Kidney epithelial cell (primary cell): ENCODE data around the gene CNTN1. TPM values are rescaled to one million over a fixed set of nuclear protein-coding genes. Genes with fewer than 3 reads are reported as not detected.

Experiments
- DNase-seq: peaks from one replicate; pipeline ENCODE4 v3.0.0-alpha.2; 2010; ENCODE audit warnings: low read depth
- H3K27me3 ChIP-seq: 2 replicates; pipeline ENCODE4 v1.6.0; 2011; ENCODE audit warnings: low read length; ENCODE audit not compliant: control insufficient read depth, insufficient read depth
- H3K36me3 ChIP-seq: 2 replicates; pipeline ENCODE4 v1.5.1; 2011; ENCODE audit warnings: low read length; ENCODE audit not compliant: control insufficient read depth, insufficient read depth
- H3K4me3 ChIP-seq: 2 replicates; pipeline ENCODE4 v1.5.1; 2011; ENCODE audit warnings: low read depth, mild to moderate bottlenecking, control low read depth, low read length
- CTCF ChIP-seq: IDR thresholded peaks from 2 replicates; pipeline ENCODE4 v1.5.1; 2011; ENCODE audit warnings: mild to moderate bottlenecking, moderate library complexity, low read length, control low read depth, inconsistent platforms; ENCODE audit not compliant: insufficient read depth, poor library complexity, severe bottlenecking
- total RNA-seq: library from RNA; depleted of rRNA; stranded (reverse); fragments of >200 nt; gene quantifications from 2 replicates; pipeline ENCODE4 v1.2.3, GENCODE V29; 2015

The CNTN1 gene
- total RNA-seq, 1 donor from 2014 or later, result 1.5 TPM

- no peak for DNase-seq
- TF ChIP-seq CTCF, result no peak
- peaks cover 16% of the 10 kb centered on the region for H3K27me3 ChIP-seq
- no peak overlapping the region for H3K4me3 ChIP-seq
- no peaks in the 10 kb centered on the region for H3K36me3 ChIP-seq
Measured at GRCh38 chr12:40689576-40689975, 2.7 kb upstream of the CNTN1 start.

GRCh38 chr12:40692765-40693206 lies 547 bp downstream of the CNTN1 start:
- peak overlapping the region; percentile 56 for H3K4me3 ChIP-seq
- peaks cover 16% of the 10 kb centered on the region for H3K27me3 ChIP-seq
- no peak for DNase-seq
- no peak for TF ChIP-seq CTCF
- H3K36me3 ChIP-seq, result no peaks in the 10 kb centered on the region

GRCh38 chr12:40693207-40693821 lies 1.1 kb downstream of the CNTN1 start:
- Histone ChIP-seq H3K36me3 (no peaks in the 10 kb centered on the region), H3K4me3 (peak overlapping the region; percentile 56), H3K27me3 (peaks cover 16% of the 10 kb centered on the region)
- no peak for TF ChIP-seq CTCF
- DNase-seq, result no peak

GRCh38 chr12:40697566-40698259 lies 5.5 kb downstream of the CNTN1 start:
- Histone ChIP-seq H3K36me3 (no peaks in the 10 kb centered on the region), H3K27me3 (peaks cover 8% of the 10 kb centered on the region), H3K4me3 (no peak overlapping the region)
- no peak for TF ChIP-seq CTCF
- DNase-seq, result no peak

GRCh38 chr12:40701756-40702155 lies 9.5 kb downstream of the CNTN1 start:
- DNase-seq, result no peak
- no peak overlapping the region for H3K4me3 ChIP-seq
- no peak for TF ChIP-seq CTCF

More at GRCh38 chr12:40701756-40702155, 9.5 kb downstream of the CNTN1 start:
- Histone ChIP-seq H3K27me3 (no peaks in the 10 kb centered on the region), H3K36me3 (no peaks in the 10 kb centered on the region)
